A549 (cell line): ENCODE data around the gene CHML. TPM values are rescaled to one million over a fixed set of nuclear protein-coding genes. Genes with fewer than 3 reads are reported as not detected.
A peak's percentile ranks its signal among the peaks of the same experiment; 100 is the strongest.

Experiments
- ATAC-seq, 2 experiments: fragments of 200-7000 bp in 1 of 2; fragments of >200 bp in 1 of 2; cut with Nextera tagmentation in 1 of 2; cut with Tn5 transposase in 1 of 2; 3 replicates each; pipeline versions ENCODE4 v1.8.0 to v1.9.1; 2018 to 2020; ENCODE audit warnings: mild to moderate bottlenecking in 1 of 2, moderate library complexity in 1 of 2
- CTCF ChIA-PET: fragments of 300-600 bp; sonication (Branson Sonifier 250); formaldehyde crosslinking; extraction: SDS; loops from one replicate; lab custom pipeline; 2021; ENCODE audit warnings: antibody characterized with exemption, inconsistent platforms; lab: Yijun Ruan, JAX
- POLR2A ChIA-PET: fragments of 350-600 bp; formaldehyde crosslinking; extraction: SDS; loops from one replicate; lab custom pipeline; 2021; ENCODE audit warnings: antibody characterized with exemption, inconsistent platforms; lab: Yijun Ruan, JAX
- DNase-seq, 2 experiments: peaks; one replicate each; pipeline versions ENCODE4 v3.0.0 to v3.0.0-alpha.2; 2011 to 2016; ENCODE audit warnings: low read depth in 1 of 2, low spot score in 1 of 2
- FAIRE-seq: peaks from 2 replicates; lab custom pipeline; 2011; peaks lifted over from hg19 to GRCh38; lab: Jason Lieb, UNC
- H3K27ac ChIP-seq, 2 experiments: fragments of >200 bp; sonication (Bioruptor Twin); formaldehyde crosslinking; 3 replicates each; pipeline ENCODE4 v1.5.1; 2016 to 2017
- H3K4me1 ChIP-seq: fragments of >200 bp; sonication (Bioruptor Twin); formaldehyde crosslinking; 3 replicates; pipeline ENCODE4 v1.6.1; 2016
- H3K4me2 ChIP-seq: fragments of >200 bp; sonication (Bioruptor Twin); formaldehyde crosslinking; 3 replicates; pipeline ENCODE4 v1.6.1; 2016
- H3K4me3 ChIP-seq: fragments of >200 bp; sonication (Bioruptor Twin); formaldehyde crosslinking; 3 replicates; pipeline ENCODE4 v1.5.1; 2016
- H3K9me3 ChIP-seq: fragments of >200 bp; sonication (Bioruptor Twin); formaldehyde crosslinking; 3 replicates; pipeline ENCODE4 v1.6.1; 2016
- CEBPB ChIP-seq, 2 experiments: fragments of >200 bp in 1 of 2; sonication (Bioruptor Twin) in 1 of 2; formaldehyde crosslinking in 1 of 2; IDR thresholded peaks; 2 replicates each; pipeline ENCODE4 v1.6.1; 2012 to 2016
- EHMT2 ChIP-seq: fragments of 200-600 bp; sonication (generic); IDR thresholded peaks from 2 replicates; pipeline ENCODE4 v1.6.1; 2016; ENCODE audit warnings: antibody characterized with exemption, low read depth, mild to moderate bottlenecking, moderate library complexity
- EP300 ChIP-seq, 2 experiments: fragments of >200 bp; sonication (Bioruptor Twin); formaldehyde crosslinking; IDR thresholded peaks; 2 replicates in 1 of 2; 3 replicates in 1 of 2; pipeline ENCODE4 v1.6.1; 2016 to 2017
- GATA3 ChIP-seq: IDR thresholded peaks from 2 replicates; pipeline ENCODE4 v1.6.1; 2012; ENCODE audit warnings: borderline replicate concordance
- JUN ChIP-seq, 2 experiments: fragments of >200 bp; sonication (Bioruptor Twin); formaldehyde crosslinking; IDR thresholded peaks; 2 replicates in 1 of 2; 3 replicates in 1 of 2; pipeline ENCODE4 v1.6.1; 2016 to 2017
- JUNB ChIP-seq: fragments of >200 bp; sonication (Bioruptor Twin); formaldehyde crosslinking; IDR thresholded peaks from 2 replicates; pipeline ENCODE4 v1.6.1; 2016
- RAD21 ChIP-seq, 2 experiments: fragments of >200 bp in 1 of 2; sonication (Bioruptor Twin) in 1 of 2; formaldehyde crosslinking in 1 of 2; IDR thresholded peaks in 1 of 2; conservative IDR thresholded peaks in 1 of 2; 2 replicates in 1 of 2; 3 replicates in 1 of 2; pipeline ENCODE4 v1.6.1; 2012 to 2018; ENCODE audit warnings: inconsistent platforms in 1 of 2
- WGBS: methylation state at CpG from one replicate; pipeline ENCODE4 v1.1.6; 2017; ENCODE audit errors: missing lambda C conversion rate; 5-methylcytosine and 5-hydroxymethylcytosine counted together
- polyA plus RNA-seq, 4 experiments: library from polyadenylated mRNA; depleted of rRNA in 3 of 4; stranded (reverse); fragments of >200 nt; fragmentation: RNase III in 1 of 4; extraction: RNeasy Plus Mini Kit Qiagen cat#74134 plus additional on column Dnase treatment in 1 of 4; gene quantifications; 2 replicates in 3 of 4; 3 replicates in 1 of 4; pipeline ENCODE4 v1.2.3, GENCODE V29; 2011 to 2017
- TF ChIP-seq, protein P1 (sequence below): fragments of 250-450 bp; sonication (Bioruptor Pico); IDR thresholded peaks from 2 replicates; pipeline ENCODE4 v1.5.0; 2021; ENCODE audit warnings: mild to moderate bottlenecking, moderate library complexity, borderline replicate concordance
- TF ChIP-seq, protein P2 (sequence below): IDR thresholded peaks from 2 replicates; pipeline ENCODE4 v1.6.1; 2012
- TF ChIP-seq, protein P3 (sequence below): fragments of 200-600 bp; sonication (generic); IDR thresholded peaks from 2 replicates; pipeline ENCODE4 v1.6.1; 2016; ENCODE audit warnings: antibody characterized with exemption, mild to moderate bottlenecking, moderate library complexity
- TF ChIP-seq, protein P4 (sequence below): IDR thresholded peaks from 2 replicates; pipeline ENCODE4 v1.6.1; 2012
- TF ChIP-seq, protein P5 (sequence below): IDR thresholded peaks from 2 replicates; pipeline ENCODE4 v1.6.1; 2012; ENCODE audit warnings: low read depth, borderline replicate concordance
- TF ChIP-seq, protein P6 (sequence below): fragments of 250-450 bp; sonication (Bioruptor Pico); IDR thresholded peaks from 2 replicates; pipeline ENCODE4 v1.5.0; 2020; ENCODE audit warnings: low read depth, mild to moderate bottlenecking, moderate library complexity

The CHML gene
- polyA plus RNA-seq, 2 of the 4 experiments (the other 2 are of a cell fraction), result 8.8 to 15.2 TPM

DNA sequence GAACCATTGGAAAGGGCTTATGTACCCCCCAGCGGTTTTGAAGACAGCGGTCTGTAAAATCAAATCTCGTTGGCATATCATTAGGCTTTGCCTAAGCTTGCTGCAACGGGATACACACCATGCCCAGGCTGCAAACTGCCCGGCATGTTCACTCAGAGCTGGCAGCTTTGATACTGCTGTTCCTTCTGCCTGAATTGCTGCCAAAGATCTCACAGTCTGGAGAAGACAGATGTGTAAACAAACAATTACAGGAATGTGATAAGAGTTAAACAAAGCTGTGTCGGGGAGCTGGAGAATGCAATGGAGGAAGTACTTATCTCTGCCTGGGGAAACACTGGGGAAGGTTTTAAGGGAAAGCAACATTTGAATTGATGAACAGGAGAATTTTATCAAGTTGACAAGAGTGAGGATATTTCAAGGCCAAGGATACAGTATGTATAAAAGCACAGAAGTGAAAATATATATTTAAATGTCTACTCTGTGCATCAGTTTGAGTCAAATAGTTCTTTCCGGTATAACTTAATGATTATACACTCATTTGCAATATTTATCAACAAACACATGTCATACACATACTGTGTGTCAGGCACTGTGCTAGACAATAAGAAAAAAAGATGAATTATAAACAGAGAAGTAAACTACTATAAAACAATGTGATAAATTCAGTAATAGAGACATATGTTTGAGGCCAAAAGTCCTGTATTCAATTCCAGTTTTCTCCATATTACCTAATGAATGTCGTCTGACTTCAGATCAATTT, 29.9 kb downstream of the CHML start:
- ATAC-seq (peak; percentile 41 to 73), DNase-seq (peak; percentile 36 to 86), FAIRE-seq (peak; percentile 89)
- ChIA-PET CTCF (interaction anchor here (0.6 to 10.4 kb wide), 46 partner anchors 8 to 401 kb away, joined by 3 to 120 read pairs (median 5); partner anchors contain the start of genes CHML, EXO1, FH and KMO), POLR2A (interaction anchor here (0.6 to 1.3 kb wide), 3 partner anchors 17 to 78 kb away, joined by 3 to 5 read pairs (median 4); partner anchors contain the start of gene KMO)
- Histone ChIP-seq H3K9me3 (no peaks in the 10 kb centered on the region), H3K4me1 (peaks cover 99% of the 10 kb centered on the region), H3K27ac (peak overlapping the region; percentile 89 to 90), H3K4me2 (peak overlapping the region; percentile 68), H3K4me3 (0 out of 3 replicates have a peak overlapping the region, but pooled peaks have one; percentile 11)
- 11% methylated on average over 8 of the region's 8 CpGs for WGBS
- TF ChIP-seq, protein P1, sequence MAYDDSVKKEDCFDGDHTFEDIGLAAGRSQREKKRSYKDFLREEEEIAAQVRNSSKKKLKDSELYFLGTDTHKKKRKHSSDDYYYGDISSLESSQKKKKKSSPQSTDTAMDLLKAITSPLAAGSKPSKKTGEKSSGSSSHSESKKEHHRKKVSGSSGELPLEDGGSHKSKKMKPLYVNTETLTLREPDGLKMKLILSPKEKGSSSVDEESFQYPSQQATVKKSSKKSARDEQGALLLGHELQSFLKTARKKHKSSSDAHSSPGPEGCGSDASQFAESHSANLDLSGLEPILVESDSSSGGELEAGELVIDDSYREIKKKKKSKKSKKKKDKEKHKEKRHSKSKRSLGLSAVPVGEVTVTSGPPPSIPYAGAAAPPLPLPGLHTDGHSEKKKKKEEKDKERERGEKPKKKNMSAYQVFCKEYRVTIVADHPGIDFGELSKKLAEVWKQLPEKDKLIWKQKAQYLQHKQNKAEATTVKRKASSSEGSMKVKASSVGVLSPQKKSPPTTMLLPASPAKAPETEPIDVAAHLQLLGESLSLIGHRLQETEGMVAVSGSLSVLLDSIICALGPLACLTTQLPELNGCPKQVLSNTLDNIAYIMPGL, result no peak
- TF ChIP-seq, protein P2, sequence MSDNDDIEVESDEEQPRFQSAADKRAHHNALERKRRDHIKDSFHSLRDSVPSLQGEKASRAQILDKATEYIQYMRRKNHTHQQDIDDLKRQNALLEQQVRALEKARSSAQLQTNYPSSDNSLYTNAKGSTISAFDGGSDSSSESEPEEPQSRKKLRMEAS, result peak; percentile 72
- TF ChIP-seq GATA3 (peak; percentile 91), CEBPB (IDR thresholded peaks at IDR 0.05) (peak in 1 of 2 experiments; percentile 60; a peak in 1 of 4 replicates), EHMT2 (no peak), JUN (IDR thresholded peaks at IDR 0.05) (peak in 1 of 2 experiments; percentile 48; a peak in 3 of 5 replicates), JUNB (peak; percentile 60), EP300 (IDR thresholded peaks at IDR 0.05) (peak in 1 of 2 experiments; percentile 28; a peak in 2 of 5 replicates), RAD21 (conservative IDR thresholded peaks at IDR 0.05 in 1 of 2, IDR thresholded peaks at IDR 0.05 in 1 of 2) (peak; percentile 26 to 35; a peak in 4 of 5 replicates)
- TF ChIP-seq, protein P3, sequence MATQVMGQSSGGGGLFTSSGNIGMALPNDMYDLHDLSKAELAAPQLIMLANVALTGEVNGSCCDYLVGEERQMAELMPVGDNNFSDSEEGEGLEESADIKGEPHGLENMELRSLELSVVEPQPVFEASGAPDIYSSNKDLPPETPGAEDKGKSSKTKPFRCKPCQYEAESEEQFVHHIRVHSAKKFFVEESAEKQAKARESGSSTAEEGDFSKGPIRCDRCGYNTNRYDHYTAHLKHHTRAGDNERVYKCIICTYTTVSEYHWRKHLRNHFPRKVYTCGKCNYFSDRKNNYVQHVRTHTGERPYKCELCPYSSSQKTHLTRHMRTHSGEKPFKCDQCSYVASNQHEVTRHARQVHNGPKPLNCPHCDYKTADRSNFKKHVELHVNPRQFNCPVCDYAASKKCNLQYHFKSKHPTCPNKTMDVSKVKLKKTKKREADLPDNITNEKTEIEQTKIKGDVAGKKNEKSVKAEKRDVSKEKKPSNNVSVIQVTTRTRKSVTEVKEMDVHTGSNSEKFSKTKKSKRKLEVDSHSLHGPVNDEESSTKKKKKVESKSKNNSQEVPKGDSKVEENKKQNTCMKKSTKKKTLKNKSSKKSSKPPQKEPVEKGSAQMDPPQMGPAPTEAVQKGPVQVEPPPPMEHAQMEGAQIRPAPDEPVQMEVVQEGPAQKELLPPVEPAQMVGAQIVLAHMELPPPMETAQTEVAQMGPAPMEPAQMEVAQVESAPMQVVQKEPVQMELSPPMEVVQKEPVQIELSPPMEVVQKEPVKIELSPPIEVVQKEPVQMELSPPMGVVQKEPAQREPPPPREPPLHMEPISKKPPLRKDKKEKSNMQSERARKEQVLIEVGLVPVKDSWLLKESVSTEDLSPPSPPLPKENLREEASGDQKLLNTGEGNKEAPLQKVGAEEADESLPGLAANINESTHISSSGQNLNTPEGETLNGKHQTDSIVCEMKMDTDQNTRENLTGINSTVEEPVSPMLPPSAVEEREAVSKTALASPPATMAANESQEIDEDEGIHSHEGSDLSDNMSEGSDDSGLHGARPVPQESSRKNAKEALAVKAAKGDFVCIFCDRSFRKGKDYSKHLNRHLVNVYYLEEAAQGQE, result no peak
- TF ChIP-seq, protein P4, sequence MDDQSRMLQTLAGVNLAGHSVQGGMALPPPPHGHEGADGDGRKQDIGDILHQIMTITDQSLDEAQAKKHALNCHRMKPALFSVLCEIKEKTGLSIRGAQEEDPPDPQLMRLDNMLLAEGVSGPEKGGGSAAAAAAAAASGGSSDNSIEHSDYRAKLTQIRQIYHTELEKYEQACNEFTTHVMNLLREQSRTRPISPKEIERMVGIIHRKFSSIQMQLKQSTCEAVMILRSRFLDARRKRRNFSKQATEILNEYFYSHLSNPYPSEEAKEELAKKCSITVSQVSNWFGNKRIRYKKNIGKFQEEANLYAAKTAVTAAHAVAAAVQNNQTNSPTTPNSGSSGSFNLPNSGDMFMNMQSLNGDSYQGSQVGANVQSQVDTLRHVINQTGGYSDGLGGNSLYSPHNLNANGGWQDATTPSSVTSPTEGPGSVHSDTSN, result 0 out of 2 replicates have a peak, but pooled peaks have one; percentile 51
- TF ChIP-seq, protein P5, sequence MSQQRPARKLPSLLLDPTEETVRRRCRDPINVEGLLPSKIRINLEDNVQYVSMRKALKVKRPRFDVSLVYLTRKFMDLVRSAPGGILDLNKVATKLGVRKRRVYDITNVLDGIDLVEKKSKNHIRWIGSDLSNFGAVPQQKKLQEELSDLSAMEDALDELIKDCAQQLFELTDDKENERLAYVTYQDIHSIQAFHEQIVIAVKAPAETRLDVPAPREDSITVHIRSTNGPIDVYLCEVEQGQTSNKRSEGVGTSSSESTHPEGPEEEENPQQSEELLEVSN, result no peak

DNA sequence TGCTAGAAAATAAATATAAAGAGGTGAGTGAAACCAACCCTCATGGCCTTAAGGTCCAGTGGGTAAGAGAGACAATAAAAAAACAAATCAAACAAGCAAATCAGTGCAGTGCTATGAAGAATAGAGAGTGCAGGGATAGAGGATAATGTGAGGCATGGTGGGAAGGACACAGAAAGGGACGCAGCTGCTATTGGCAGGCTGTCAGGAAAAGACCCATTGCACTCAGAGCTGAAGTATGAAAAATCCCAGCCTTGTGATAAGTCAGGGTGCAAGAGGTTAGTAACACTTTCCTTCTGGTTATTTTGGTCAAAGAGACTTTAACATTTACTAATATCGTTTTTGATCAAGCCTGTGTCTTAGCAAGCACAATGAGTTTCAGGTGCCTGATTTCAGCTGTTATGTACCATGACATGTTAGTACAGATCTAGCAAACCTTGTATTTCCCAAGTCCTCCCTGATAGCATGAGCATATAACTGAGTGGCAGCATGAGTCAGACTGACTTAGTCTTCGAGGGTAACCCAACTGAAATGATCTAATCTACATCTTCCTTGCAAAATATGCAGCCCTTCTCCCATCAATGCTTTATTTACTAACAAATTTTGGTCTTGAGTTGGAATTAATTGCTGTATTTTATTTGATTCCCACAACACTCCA, 31.7 kb downstream of the CHML start:
- ATAC-seq, result 0 out of 6 replicates have a peak, but pooled peaks of 1 of the 2 experiments have one; percentile 8
- 4% methylated on average over 3 of the region's 3 CpGs for WGBS
- H3K4me2 ChIP-seq, result peak overlapping the region; percentile 68
- ChIA-PET POLR2A (interaction anchor here (1.0 kb wide), 1 partner anchor 17 kb away, joined by 3 read pairs; no protein-coding TSS in a partner anchor), CTCF (interaction anchor here (0.9 to 10.4 kb wide), 6 partner anchors 13 to 257 kb away, joined by 3 to 120 read pairs (median 18); no protein-coding TSS in a partner anchor)
- no peaks in the 10 kb centered on the region for H3K9me3 ChIP-seq
- H3K4me1 ChIP-seq, result peaks cover 99% of the 10 kb centered on the region
- no peak overlapping the region for H3K4me3 ChIP-seq
- peak overlapping the region; percentile 89 to 90 for H3K27ac ChIP-seq
- TF ChIP-seq CEBPB (IDR thresholded peaks at IDR 0.05), result peak in 1 of 2 experiments; percentile 26; a peak in 1 of 4 replicates
- TF ChIP-seq, protein P6, sequence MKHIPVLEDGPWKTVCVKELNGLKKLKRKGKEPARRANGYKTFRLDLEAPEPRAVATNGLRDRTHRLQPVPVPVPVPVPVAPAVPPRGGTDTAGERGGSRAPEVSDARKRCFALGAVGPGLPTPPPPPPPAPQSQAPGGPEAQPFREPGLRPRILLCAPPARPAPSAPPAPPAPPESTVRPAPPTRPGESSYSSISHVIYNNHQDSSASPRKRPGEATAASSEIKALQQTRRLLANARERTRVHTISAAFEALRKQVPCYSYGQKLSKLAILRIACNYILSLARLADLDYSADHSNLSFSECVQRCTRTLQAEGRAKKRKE (CRISPR knock-in tag), result no peak
- TF ChIP-seq JUNB, result peak; percentile 17; the same call in 1 of the 2 replicates
- FAIRE-seq, result no peak
- DNase-seq, result no peak
